Neuronal stem cell (in vitro differentiated cells): ENCODE results near the gene ZNF488.

Experiments
- DNase-seq: peaks from one replicate; pipeline ENCODE4 v3.0.0-alpha.2; 2013; ENCODE audit warnings: low spot score
- H2AFZ ChIP-seq: one replicate; pipeline ENCODE4 v1.6.1; 2013; ENCODE audit warnings: mild to moderate bottlenecking, low read length, inconsistent platforms
- H2AK5ac ChIP-seq: 2 replicates; pipeline ENCODE4 v1.6.1; 2013; ENCODE audit warnings: low read depth, mild to moderate bottlenecking, inconsistent platforms, low read length, moderate library complexity, mixed read lengths
- H2BK120ac ChIP-seq: 2 replicates; pipeline ENCODE4 v1.6.1; 2013; ENCODE audit warnings: low read depth, mild to moderate bottlenecking, inconsistent platforms, low read length, moderate library complexity, mixed read lengths
- H2BK12ac ChIP-seq: one replicate; pipeline ENCODE4 v1.6.1; 2013; ENCODE audit warnings: low read length, inconsistent platforms
- H2BK15ac ChIP-seq: 2 replicates; pipeline ENCODE4 v1.6.1; 2013; ENCODE audit warnings: mild to moderate bottlenecking, low read length, inconsistent platforms, mixed read lengths
- H2BK5ac ChIP-seq: one replicate; pipeline ENCODE4 v1.6.1; 2013; ENCODE audit warnings: inconsistent platforms, mild to moderate bottlenecking, low read length, moderate library complexity
- H3K14ac ChIP-seq: one replicate; pipeline ENCODE4 v1.6.1; 2013; ENCODE audit warnings: low read length, inconsistent platforms
- H3K18ac ChIP-seq: 2 replicates; pipeline ENCODE4 v1.6.1; 2013; ENCODE audit warnings: low read length, inconsistent platforms
- H3K23ac ChIP-seq: 2 replicates; pipeline ENCODE4 v1.6.1; 2013; ENCODE audit warnings: low read depth, mild to moderate bottlenecking, mixed read lengths, low read length, inconsistent platforms; ENCODE audit not compliant: poor library complexity
- H3K27ac ChIP-seq: replicated peaks from 3 replicates; pipeline ENCODE4 v1.5.1; 2013; ENCODE audit warnings: low read length, inconsistent platforms
- H3K27me3 ChIP-seq, 3 experiments: 2 replicates each; pipeline ENCODE4 v1.6.1; 2013; ENCODE audit warnings: low read length in 3 of 3, mild to moderate bottlenecking in 2 of 3, inconsistent platforms in 1 of 3, low read depth in 1 of 3, mixed read lengths in 1 of 3, moderate library complexity in 1 of 3; ENCODE audit not compliant: control insufficient read depth in 3 of 3, insufficient read depth in 3 of 3
- H3K36me3 ChIP-seq, 2 donors: replicated peaks in 1 of 2; 2 replicates each; pipeline ENCODE4 v1.6.1; 2013; ENCODE audit warnings: low read length in 2 of 2; ENCODE audit not compliant: control insufficient read depth in 2 of 2, insufficient read depth in 2 of 2
- H3K4ac ChIP-seq: 2 replicates; pipeline ENCODE4 v1.6.1; 2013; ENCODE audit warnings: inconsistent platforms, mild to moderate bottlenecking, low read length, moderate library complexity
- H3K4me1 ChIP-seq, 2 donors: 1 replicate in 1 of 2; 2 replicates in 1 of 2; pipeline ENCODE4 v1.6.1; 2013; ENCODE audit warnings: low read length in 2 of 2, low read depth in 1 of 2; ENCODE audit not compliant: control insufficient read depth in 2 of 2, insufficient read depth in 1 of 2
- H3K4me2 ChIP-seq: one replicate; pipeline ENCODE4 v1.6.1; 2013; ENCODE audit warnings: mild to moderate bottlenecking, low read length, inconsistent platforms; ENCODE audit not compliant: insufficient read depth, poor library complexity, severe bottlenecking
- H3K4me3 ChIP-seq, 2 donors: 2 replicates each; pipeline ENCODE4 v1.5.1; 2013; ENCODE audit warnings: low read length in 2 of 2, mild to moderate bottlenecking in 2 of 2, inconsistent platforms in 1 of 2, moderate library complexity in 1 of 2
- H3K79me1 ChIP-seq: one replicate; pipeline ENCODE4 v1.6.1; 2013; ENCODE audit warnings: low read depth, mild to moderate bottlenecking, inconsistent platforms, low read length, moderate library complexity
- H3K9ac ChIP-seq: one replicate; pipeline ENCODE4 v1.6.1; 2013; ENCODE audit warnings: mild to moderate bottlenecking, low read depth, low read length, inconsistent platforms; ENCODE audit not compliant: poor library complexity
- H3K9me3 ChIP-seq, 2 donors: replicated peaks in 1 of 2; 2 replicates each; pipeline versions ENCODE3 to v1.6.1; 2013; ENCODE audit warnings: low read length in 2 of 2, mild to moderate bottlenecking in 2 of 2, inconsistent platforms in 1 of 2, low read depth in 1 of 2, mixed read lengths in 1 of 2, moderate library complexity in 1 of 2; ENCODE audit not compliant: control insufficient read depth in 2 of 2, insufficient read depth in 1 of 2
- H4K8ac ChIP-seq: one replicate; pipeline ENCODE4 v1.6.1; 2013; ENCODE audit warnings: low read depth, mild to moderate bottlenecking, inconsistent platforms, low read length, moderate library complexity
- H4K91ac ChIP-seq: one replicate; pipeline ENCODE4 v1.6.1; 2013; ENCODE audit warnings: low read length, low read depth, mild to moderate bottlenecking, inconsistent platforms; ENCODE audit not compliant: poor library complexity
- WGBS, 2 donors: extraction: QIAGEN DNeasy Blood & Tissue Kit; methylation state at CpG; one replicate each; pipeline ENCODE4 v1.1.7; 2013; ENCODE audit warnings: missing lambda C conversion rate in 2 of 2, mixed read lengths in 1 of 2; ENCODE audit not compliant: insufficient read length in 2 of 2, insufficient replicate concordance in 1 of 2; ENCODE audit errors: extremely low coverage in 2 of 2; 5-methylcytosine and 5-hydroxymethylcytosine counted together

ZNF488 gene

GRCh38 chr10:47360419-47361040 is 23.6 kb downstream of the ZNF488 start:
- no peaks in the 10 kb centered on the region for H3K27me3 ChIP-seq
- no peak overlapping the region for H3K14ac ChIP-seq
- H2BK12ac ChIP-seq, result no peak overlapping the region
- H3K9ac ChIP-seq, result peak overlapping the region; percentile 27
- H2BK15ac ChIP-seq, result no peak overlapping the region
- H3K18ac ChIP-seq, result no peak overlapping the region
- WGBS, 2 donors, result no CpG with 5 or more reads among the region's 14 CpGs
- no peaks in the 10 kb centered on the region for H3K9me3 ChIP-seq
- no peak overlapping the region for H3K4me3 ChIP-seq
- DNase-seq, result no peak
- H3K4me2 ChIP-seq, result no peak overlapping the region
- H3K36me3 ChIP-seq, result no peaks in the 10 kb centered on the region
- peak overlapping the region; percentile 55 for H2BK5ac ChIP-seq
- no peak overlapping the region for H4K91ac ChIP-seq
- H3K23ac ChIP-seq, result no peak overlapping the region
- no peak overlapping the region for H3K4ac ChIP-seq
- H2AK5ac ChIP-seq, result no peak overlapping the region
- no peaks in the 10 kb centered on the region for H3K79me1 ChIP-seq
- H2AFZ ChIP-seq, result no peak overlapping the region
- H2BK120ac ChIP-seq, result no peak overlapping the region
- H4K8ac ChIP-seq, result no peak overlapping the region
- H3K4me1 ChIP-seq, result peaks cover 0 to 3% of the 10 kb centered on the region in 2 donors
- H3K27ac ChIP-seq, result no peak overlapping the region

GRCh38 chr10:47359626-47360418 is 24.3 kb downstream of the ZNF488 start:
- Histone ChIP-seq H3K4ac (no peak overlapping the region), H3K36me3 (no peaks in the 10 kb centered on the region), H3K23ac (no peak overlapping the region), H2AFZ (no peak overlapping the region), H2BK5ac (no peak overlapping the region), H3K27me3 (no peaks in the 10 kb centered on the region), H2BK12ac (no peak overlapping the region), H3K4me1 (peaks cover 0 to 3% of the 10 kb centered on the region in 2 donors), H4K91ac (no peak overlapping the region), H2BK15ac (no peak overlapping the region), H2BK120ac (no peak overlapping the region), H3K4me3 (no peak overlapping the region), H3K9ac (no peak overlapping the region), H3K9me3 (no peaks in the 10 kb centered on the region), H3K18ac (no peak overlapping the region), H4K8ac (no peak overlapping the region), H3K79me1 (no peaks in the 10 kb centered on the region), H3K4me2 (no peak overlapping the region), H2AK5ac (no peak overlapping the region), H3K27ac (no peak overlapping the region), H3K14ac (no peak overlapping the region)
- no peak for DNase-seq
- WGBS, 2 donors, result no CpG with 5 or more reads among the region's 4 CpGs

- Histone ChIP-seq H2BK12ac (no peak overlapping the region), H3K27me3 (no peaks in the 10 kb centered on the region), H3K27ac (no peak overlapping the region), H2BK15ac (no peak overlapping the region), H4K91ac (no peak overlapping the region), H3K36me3 (no peaks in the 10 kb centered on the region), H2AFZ (no peak overlapping the region), H3K4me2 (no peak overlapping the region), H2AK5ac (no peak overlapping the region), H4K8ac (no peak overlapping the region), H3K9me3 (no peaks in the 10 kb centered on the region), H2BK120ac (no peak overlapping the region), H3K9ac (no peak overlapping the region), H3K14ac (no peak overlapping the region), H3K23ac (no peak overlapping the region), H3K18ac (no peak overlapping the region), H3K4me1 (peaks cover 0 to 3% of the 10 kb centered on the region in 2 donors), H3K79me1 (no peaks in the 10 kb centered on the region), H3K4ac (no peak overlapping the region), H2BK5ac (no peak overlapping the region), H3K4me3 (no peak overlapping the region)
- no CpG with 5 or more reads among the region's 2 CpGs for WGBS, 2 donors
- no peak for DNase-seq
Observed at GRCh38 chr10:47359101-47359500, 25.0 kb downstream of the ZNF488 start.

GRCh38 chr10:47358457-47358856 is 25.6 kb downstream of the ZNF488 start:
- DNase-seq, result no peak
- H3K36me3 ChIP-seq, result no peaks in the 10 kb centered on the region
- no CpG with 5 or more reads among the region's 3 CpGs for WGBS, 2 donors
- no peak overlapping the region for H4K8ac ChIP-seq
- H2AFZ ChIP-seq, result no peak overlapping the region
- no peak overlapping the region for H3K14ac ChIP-seq
- H4K91ac ChIP-seq, result no peak overlapping the region
- no peak overlapping the region for H2BK15ac ChIP-seq
- H3K4ac ChIP-seq, result no peak overlapping the region
- H2AK5ac ChIP-seq, result no peak overlapping the region
- H2BK5ac ChIP-seq, result no peak overlapping the region
- H3K27ac ChIP-seq, result no peak overlapping the region
- no peak overlapping the region for H2BK120ac ChIP-seq
- H3K4me2 ChIP-seq, result no peak overlapping the region
- H3K23ac ChIP-seq, result peak overlapping the region; percentile 75
- H3K27me3 ChIP-seq, result no peaks in the 10 kb centered on the region
- no peaks in the 10 kb centered on the region for H3K9me3 ChIP-seq
- peaks cover 0 to 3% of the 10 kb centered on the region in 2 donors for H3K4me1 ChIP-seq
- no peak overlapping the region for H2BK12ac ChIP-seq
- no peak overlapping the region for H3K9ac ChIP-seq
- no peak overlapping the region for H3K18ac ChIP-seq
- no peaks in the 10 kb centered on the region for H3K79me1 ChIP-seq
- H3K4me3 ChIP-seq, result peak overlapping the region in 1 of 2 donors; percentile 10
